Measurements from ENCODE around the gene WNT3A.
A peak's percentile ranks its signal among the peaks of the same experiment; 100 is the strongest.

Gene WNT3A

GRCh38 chr1:228039986-228040385, 33.2 kb downstream of the WNT3A start:
- Histone ChIP-seq H3K9ac (no peak overlapping the region), H3K36me3 (ENCODE audit: control insufficient read depth, insufficient read depth, low read length) (no peaks in the 10 kb centered on the region), H3K9me3 (ENCODE audit: control insufficient read depth, low read length) (no peaks in the 10 kb centered on the region), H3K79me2 (no peaks in the 10 kb centered on the region), H3K4me3 (ENCODE audit: low read depth, low read length) (no peak overlapping the region), H3K4me2 (ENCODE audit: low read length) (no peak overlapping the region), H3K4me1 (no peaks in the 10 kb centered on the region), H3K27me3 (ENCODE audit: control insufficient read depth, insufficient read depth, low read length) (no peaks in the 10 kb centered on the region), H3K27ac (no peak overlapping the region), H2AFZ (no peak overlapping the region)
- no peak for TF ChIP-seq CTCF (IDR thresholded peaks at IDR 0.05)

- Histone ChIP-seq H3K4me2 (ENCODE audit: low read length) (no peak overlapping the region), H3K4me3 (ENCODE audit: low read depth, low read length) (no peak overlapping the region), H3K4me1 (no peaks in the 10 kb centered on the region), H3K27me3 (ENCODE audit: control insufficient read depth, insufficient read depth, low read length) (no peaks in the 10 kb centered on the region), H3K9me3 (ENCODE audit: control insufficient read depth, low read length) (no peaks in the 10 kb centered on the region), H3K9ac (no peak overlapping the region), H3K36me3 (ENCODE audit: control insufficient read depth, insufficient read depth, low read length) (no peaks in the 10 kb centered on the region), H3K79me2 (no peaks in the 10 kb centered on the region), H3K27ac (no peak overlapping the region), H2AFZ (no peak overlapping the region)
- no peak for TF ChIP-seq CTCF (IDR thresholded peaks at IDR 0.05)
These were observed 34.5 kb downstream of the WNT3A start for GRCh38 chr1:228041316-228041715.

DNA sequence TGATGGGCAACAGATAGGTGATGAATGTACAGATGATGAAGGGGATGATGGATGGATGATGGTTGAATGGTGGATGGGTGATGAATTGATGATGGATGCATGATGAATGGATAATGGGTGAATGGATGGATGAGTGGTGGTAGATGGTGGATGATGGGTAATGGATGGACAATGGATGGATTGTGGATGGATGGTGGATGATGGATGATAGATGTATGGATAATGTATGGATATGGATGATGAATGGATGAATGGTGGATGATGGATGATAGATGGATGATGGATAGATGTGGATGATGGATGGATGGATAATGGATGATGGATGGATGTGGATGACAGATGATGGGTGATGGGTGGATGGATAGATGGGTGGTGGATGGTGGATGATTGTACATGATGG, 35.7 kb downstream of the WNT3A start:
- H3K4me2 ChIP-seq (ENCODE audit: low read length): no peak overlapping the region
- no peak overlapping the region for H3K9ac ChIP-seq
- no peaks in the 10 kb centered on the region for H3K36me3 ChIP-seq (ENCODE audit: control insufficient read depth, insufficient read depth, low read length)
- no peaks in the 10 kb centered on the region for H3K4me1 ChIP-seq
- H3K27me3 ChIP-seq (ENCODE audit: control insufficient read depth, insufficient read depth, low read length): no peaks in the 10 kb centered on the region
- no peaks in the 10 kb centered on the region for H3K79me2 ChIP-seq
- H2AFZ ChIP-seq: no peak overlapping the region
- no peaks in the 10 kb centered on the region for H3K9me3 ChIP-seq (ENCODE audit: control insufficient read depth, low read length)
- TF ChIP-seq CTCF (IDR thresholded peaks at IDR 0.05): no peak
- no peak overlapping the region for H3K27ac ChIP-seq
- no peak overlapping the region for H3K4me3 ChIP-seq (ENCODE audit: low read depth, low read length)

DNA sequence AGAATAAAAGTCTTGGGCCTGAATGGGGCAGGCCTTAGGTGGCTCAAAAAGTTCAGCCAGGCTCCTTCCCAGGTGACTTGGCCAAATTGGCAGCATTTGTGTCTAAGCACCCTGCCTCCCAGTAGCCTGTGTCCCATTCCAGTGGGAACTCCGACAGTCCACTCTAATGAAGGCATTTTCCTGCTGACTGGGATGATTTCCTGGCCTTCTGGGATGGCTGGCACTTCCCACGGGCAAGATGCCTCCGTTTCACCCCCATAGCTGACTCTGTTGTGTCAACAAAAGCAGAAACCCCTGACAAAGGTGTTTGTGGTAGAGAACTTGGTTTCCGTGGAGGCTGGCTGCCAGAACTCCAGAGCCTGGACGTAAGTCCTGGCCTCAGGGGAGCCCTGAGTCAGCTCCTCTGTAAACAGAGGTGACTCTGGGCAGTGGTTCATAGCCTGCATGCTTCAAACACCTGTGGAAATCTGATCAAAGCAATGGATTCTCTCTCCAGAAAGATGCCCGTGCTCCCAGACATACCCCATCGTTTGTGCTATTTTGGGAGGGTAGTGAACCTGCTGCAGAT, 36.6 kb downstream of the WNT3A start:
- Histone ChIP-seq H3K9me3 (ENCODE audit: control insufficient read depth, low read length) (no peaks in the 10 kb centered on the region), H3K36me3 (ENCODE audit: control insufficient read depth, insufficient read depth, low read length) (no peaks in the 10 kb centered on the region), H3K4me2 (ENCODE audit: low read length) (no peak overlapping the region), H2AFZ (no peak overlapping the region), H3K4me3 (ENCODE audit: low read depth, low read length) (no peak overlapping the region), H3K27ac (peak overlapping the region; percentile 54), H3K27me3 (ENCODE audit: control insufficient read depth, insufficient read depth, low read length) (no peaks in the 10 kb centered on the region), H3K9ac (no peak overlapping the region), H3K4me1 (no peaks in the 10 kb centered on the region), H3K79me2 (no peaks in the 10 kb centered on the region)
- TF ChIP-seq CTCF (IDR thresholded peaks at IDR 0.05): no peak

DNA sequence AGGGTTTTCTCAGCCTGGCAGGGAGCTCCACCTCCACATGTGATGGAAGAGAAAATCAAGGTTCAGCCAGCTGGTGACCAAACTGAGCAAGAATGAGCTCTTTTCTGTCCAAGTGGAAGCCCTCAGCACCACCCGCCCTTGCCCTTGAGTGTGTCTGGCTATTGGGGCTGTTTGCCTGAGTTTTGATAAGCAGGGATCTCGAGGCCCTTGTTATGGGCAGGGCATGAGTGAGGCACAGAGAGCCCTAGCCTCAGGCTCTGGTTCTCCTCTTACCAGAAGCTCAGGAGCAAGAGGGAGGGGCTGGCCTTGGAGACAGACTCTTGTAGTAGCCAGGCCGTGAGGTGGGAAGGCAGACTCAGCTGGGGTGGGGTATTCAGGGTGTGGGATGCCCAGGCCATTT, 38.2 kb downstream of the WNT3A start:
- Histone ChIP-seq H3K9me3 (ENCODE audit: control insufficient read depth, low read length) (no peaks in the 10 kb centered on the region), H3K27ac (no peak overlapping the region), H3K9ac (no peak overlapping the region), H3K4me1 (no peaks in the 10 kb centered on the region), H3K79me2 (no peaks in the 10 kb centered on the region), H3K4me2 (ENCODE audit: low read length) (no peak overlapping the region), H3K36me3 (ENCODE audit: control insufficient read depth, insufficient read depth, low read length) (no peaks in the 10 kb centered on the region), H2AFZ (no peak overlapping the region), H3K27me3 (ENCODE audit: control insufficient read depth, insufficient read depth, low read length) (no peaks in the 10 kb centered on the region), H3K4me3 (ENCODE audit: low read depth, low read length) (no peak overlapping the region)
- no peak for TF ChIP-seq CTCF (IDR thresholded peaks at IDR 0.05)

All from parathyroid adenoma (tissue), 2 donors.